Left forelimb (tissue), 1 donor: ENCODE measurements around the gene SNU13.
"Not testable (repeated sequence)": the region's sequence is repeated elsewhere in the genome, so short reads cannot be mapped to it uniquely, and the experiment has no call there.

Experiments
- DNase-seq: peaks from one replicate; pipeline ENCODE4 v3.0.0-alpha.2; 2018; ENCODE audit warnings: low spot score

The SNU13 gene

DNA sequence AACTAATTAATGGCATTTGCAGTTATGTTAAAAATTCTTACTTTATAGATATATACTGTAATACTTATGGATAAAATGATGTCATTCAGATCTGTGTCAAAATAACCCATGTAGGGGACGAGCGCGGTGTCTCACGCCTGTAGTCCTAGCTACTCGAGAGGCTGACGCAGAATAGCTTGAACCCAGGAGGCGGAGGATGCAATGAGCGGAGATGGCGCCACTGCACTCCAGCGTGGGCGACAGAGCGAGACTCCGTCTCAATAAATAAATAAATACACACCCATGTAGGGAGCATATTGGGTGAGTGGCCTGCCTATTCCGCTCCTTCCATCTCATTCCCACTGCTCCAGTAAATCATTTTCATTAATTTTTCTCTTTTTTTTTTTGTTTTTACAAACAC is 7.1 kb downstream of the SNU13 start:
- DNase-seq = no peak

DNA sequence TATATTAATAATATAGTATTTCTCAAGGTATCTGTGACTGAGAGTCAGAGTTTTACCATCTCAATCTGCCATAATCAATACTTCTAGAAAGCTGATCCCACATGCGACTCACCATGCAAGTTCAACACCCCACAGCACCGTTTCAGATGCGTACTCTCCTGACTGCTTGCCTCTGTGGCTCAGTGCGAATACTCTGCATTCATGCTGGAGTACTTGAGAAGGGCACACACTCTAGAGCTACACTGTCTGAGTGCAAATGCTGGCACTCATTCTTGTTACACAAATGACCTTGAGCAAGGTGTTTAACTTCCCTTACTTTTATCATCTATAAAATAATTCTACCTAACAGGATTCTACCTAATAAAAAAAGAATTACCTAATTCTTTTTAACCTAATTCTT is 12.5 kb downstream of the SNU13 start:
- DNase-seq = no peak

GRCh38 chr22:41674846-41675340 is 13.8 kb downstream of the SNU13 start:
- DNase-seq = no peak

DNA sequence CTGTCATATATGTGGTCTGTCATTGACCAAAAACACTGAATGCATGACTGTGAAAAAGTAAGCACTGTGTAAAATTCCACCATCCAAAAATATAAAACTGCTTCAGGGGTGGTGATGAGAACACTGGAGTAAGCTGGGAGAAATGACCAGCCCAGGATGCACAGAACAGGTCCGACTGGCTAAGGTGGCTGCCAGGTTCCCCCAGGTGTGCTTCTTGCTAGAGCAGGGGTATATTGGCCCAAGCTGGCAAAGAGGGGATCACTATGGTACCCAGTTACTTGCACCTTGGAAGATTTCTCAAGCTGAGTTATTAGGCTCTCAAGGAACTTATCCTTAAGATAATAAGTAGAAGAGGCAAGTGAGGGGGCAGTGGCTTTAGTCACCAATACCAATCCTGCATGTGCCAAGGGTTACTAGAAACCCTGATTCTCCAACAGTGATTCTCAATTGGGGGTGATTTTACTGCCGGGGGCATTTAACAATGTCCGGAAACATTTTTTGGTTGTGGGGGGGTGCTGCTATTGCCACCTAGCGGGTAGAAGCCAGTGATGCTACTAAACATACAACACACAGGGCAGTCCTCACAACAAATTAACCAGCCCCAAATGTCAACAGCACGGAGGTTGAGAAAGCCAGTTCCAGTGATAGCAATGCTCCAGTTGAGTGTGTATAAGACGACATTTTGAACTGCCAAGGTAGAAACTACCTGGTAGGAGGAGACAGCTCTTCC is 15.7 kb downstream of the SNU13 start:
- DNase-seq = no peak

DNA sequence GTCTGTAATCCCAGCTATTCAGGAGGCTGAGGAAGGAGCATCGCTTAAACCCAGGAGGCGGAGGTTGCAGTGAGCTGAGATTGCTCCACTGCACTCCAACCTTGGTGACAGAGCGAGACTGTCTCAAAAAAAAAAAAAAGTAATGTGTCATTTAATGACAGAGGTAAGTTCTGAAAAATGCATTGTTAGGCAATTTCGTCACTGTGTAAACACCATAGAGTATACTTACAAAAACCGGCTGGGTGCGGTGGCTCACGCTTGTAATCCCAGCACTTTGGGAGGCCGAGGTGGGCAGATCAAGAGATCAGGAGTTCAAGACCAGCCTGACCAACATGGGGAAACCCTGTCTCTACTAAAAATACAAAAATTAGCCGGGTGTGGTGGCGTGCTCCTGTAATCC is 16.6 kb downstream of the SNU13 start:
- DNase-seq = not testable (repeated sequence)

- DNase-seq = no peak
Measured at GRCh38 chr22:41668971-41669911, 19.4 kb downstream of the SNU13 start.

GRCh38 chr22:41664951-41665350 is 23.7 kb downstream of the SNU13 start:
- no peak for DNase-seq

- DNase-seq = no peak
Measured at GRCh38 chr22:41664490-41664889, 24.2 kb downstream of the SNU13 start.

DNA sequence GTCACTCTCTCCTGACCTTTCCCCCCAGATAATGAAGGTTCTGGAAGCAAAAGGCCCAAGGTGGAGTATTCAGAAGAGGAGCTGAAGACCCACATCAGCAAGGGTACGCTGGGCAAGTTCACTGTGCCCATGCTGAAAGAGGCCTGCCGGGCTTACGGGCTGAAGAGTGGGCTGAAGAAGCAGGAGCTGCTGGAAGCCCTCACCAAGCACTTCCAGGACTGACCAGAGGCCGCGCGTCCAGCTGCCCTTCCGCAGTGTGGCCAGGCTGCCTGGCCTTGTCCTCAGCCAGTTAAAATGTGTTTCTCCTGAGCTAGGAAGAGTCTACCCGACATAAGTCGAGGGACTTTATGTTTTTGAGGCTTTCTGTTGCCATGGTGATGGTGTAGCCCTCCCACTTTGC is 25.1 kb downstream of the SNU13 start:
- not testable (repeated sequence) for DNase-seq

DNA sequence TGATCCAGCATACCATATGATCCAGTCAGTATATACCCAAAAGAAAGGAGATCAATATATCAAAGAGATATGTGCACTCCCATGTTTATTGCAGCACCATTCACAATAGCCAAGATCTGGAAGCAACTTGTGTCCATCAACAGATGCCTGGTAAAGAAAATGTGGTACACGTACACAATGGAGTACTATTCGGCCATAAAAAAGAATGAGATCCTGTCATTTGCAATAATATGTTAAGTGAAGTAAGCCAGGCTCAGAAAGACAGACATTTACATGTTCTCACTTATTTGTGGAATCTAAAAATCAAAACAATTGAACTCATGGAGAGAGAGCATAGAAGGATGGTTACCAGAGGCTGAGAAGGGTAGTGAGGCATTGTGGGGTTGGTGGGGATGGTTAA is 27.0 kb downstream of the SNU13 start:
- DNase-seq = no peak

GRCh38 chr22:41661088-41661487 is 27.6 kb downstream of the SNU13 start:
- no peak for DNase-seq

DNA sequence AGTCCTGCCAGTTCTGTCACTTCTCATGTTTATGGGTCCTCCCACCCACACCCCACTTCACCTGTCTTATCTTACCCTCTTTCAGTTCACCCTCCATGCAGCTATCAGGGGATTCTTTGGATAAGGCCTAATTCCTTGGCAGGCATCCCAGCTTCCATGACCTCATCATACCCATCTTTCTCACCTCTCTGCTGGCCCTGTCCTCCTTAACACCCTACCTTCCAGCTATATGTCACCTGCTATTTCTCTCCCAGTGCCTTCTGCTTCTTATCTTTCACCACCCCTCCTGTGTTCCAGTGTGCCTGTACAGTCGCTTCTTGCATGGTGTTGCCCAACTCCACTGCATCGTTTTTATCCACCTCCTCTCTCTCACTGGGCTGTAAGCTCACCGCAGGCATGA is 28.3 kb downstream of the SNU13 start:
- DNase-seq = no peak

DNA sequence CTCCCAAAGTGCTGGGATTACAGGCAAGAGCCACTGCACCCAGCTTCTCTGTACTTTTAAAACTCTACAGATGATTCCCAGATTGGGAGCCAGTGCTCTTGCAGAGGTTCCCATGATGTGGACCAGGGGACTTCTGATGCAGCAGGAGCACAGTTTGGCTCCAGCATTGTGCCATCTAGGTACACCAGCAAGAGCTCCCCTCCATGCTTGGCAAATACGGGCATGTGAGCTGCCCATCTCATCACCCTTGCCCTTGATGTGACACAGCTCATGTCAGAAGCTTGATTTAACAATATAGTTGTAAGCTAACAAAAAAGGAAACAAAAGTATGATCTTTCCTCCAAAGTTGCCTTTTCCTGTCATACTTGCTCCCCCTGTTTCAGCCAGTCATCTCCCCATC is 28.7 kb downstream of the SNU13 start:
- no peak for DNase-seq

DNA sequence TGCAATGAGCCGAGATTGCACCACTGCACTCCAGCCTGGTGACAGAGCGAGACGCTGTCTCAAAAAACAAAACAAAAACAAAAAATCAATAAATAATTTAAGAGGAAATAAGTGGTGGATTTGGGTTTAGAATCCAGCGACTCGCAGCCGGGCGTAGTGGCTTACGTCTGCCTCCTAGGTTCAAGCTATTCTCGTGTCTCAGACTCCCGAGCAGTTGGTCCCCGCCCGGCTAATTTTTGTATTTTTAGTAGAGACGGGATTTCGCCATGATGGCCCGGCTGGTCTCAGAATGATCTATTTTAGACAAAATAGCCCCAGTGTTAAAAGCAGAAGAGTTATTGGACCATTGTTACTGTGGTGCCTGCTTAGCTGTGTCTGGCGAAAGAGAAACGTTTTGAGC is 29.8 kb downstream of the SNU13 start:
- no peak for DNase-seq

DNA sequence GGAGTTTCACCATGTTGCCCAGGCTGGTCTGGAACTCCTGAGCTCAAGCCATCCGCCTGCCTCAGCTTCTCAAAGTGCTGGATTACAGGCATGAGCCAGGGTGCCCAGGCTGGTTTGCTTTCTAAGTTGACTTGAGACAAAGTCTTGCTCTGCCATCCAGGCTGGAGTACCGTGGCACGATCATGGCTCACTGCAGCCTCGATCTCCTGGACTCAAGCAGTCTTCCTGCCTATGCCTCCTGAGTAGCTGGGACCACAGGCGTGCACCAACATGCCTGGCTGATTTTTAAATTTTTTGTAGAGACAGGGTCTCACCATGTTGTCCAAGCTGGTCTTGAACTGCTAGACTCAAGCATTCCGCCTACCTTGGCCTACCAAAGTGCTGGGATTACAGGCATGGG is 31.0 kb downstream of the SNU13 start:
- DNase-seq = no peak

DNA sequence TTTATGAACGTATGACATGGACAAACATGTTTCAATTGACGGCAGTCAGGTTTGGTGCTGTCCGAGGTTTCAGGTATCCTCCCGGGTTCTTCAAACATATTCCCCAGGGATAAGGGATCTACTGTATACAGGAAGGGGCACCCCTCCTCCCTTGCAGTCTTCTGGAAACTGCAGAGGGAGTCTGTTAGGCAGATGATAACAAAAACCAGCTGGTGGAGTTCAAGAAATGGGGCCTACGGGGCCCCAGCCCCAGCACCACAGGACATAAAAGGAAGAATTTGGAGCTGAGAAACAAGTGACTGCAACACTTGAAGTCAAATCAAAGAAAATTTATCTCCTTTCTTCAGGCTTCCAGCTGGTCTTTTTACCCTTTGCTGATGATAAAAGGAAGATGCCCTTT is 32.1 kb downstream of the SNU13 start:
- DNase-seq = no peak

GRCh38 chr22:41654322-41654721 is 34.3 kb downstream of the SNU13 start:
- DNase-seq = no peak

DNA sequence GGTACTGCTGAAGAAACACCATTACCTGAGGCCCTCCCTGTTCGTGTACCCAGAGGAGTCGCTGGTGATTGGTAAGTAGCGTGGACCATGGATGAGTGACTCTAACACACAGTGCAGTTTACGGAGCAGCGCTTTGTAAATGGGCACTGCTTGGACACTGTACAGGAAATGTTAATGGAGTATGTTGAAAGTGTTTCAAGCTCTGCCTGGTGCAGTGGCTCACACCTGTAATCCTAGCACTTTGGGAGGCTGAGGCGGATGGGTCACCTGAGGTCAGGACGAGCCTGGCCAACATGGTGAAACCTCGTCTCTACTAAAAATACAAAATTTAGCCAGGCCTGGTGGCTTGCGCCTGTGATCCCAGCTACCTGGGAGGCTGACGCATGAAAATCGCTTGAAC is 37.8 kb downstream of the SNU13 start:
- no peak for DNase-seq

DNA sequence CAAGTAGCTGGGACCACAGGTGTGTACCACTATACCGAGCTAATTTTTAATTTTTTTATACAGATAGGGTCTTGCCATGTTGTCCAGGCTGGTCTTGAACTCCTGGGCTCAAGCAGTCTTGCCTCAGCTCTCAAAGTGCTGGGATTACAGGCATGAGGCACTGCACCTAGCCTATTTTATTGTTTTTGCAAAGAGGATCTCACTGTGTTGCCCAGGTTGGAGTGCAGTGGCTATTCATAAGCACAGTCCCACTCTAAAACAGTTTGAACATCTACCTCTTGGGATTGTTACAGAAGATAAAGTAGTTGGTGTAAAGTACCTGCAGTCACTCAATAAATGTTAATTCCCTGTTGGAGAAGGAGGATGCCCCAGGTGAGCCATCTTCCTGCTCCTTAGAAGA is 38.4 kb downstream of the SNU13 start:
- no peak for DNase-seq

GRCh38 chr22:41648432-41648831 is 40.2 kb downstream of the SNU13 start:
- DNase-seq = no peak

DNA sequence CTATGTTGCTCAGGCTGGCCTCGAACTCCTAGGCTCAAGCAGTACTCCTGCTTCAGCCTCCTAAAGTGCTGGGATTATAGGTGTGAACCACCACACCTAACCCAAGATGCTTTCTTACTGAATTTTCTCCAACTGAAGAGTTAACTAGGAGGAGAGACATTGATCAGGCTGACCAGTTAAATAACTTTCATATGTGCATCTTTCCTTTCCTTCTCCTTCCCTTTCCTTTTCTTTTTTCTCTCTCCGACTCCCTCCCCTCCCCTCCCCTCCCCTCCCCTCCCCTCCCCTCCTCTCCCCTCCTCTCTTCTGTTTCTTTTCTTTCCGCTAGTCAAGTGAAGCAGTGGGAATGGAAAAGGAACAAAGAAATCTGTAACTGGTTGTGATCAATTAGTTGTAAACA is 40.9 kb downstream of the SNU13 start:
- no peak for DNase-seq

DNA sequence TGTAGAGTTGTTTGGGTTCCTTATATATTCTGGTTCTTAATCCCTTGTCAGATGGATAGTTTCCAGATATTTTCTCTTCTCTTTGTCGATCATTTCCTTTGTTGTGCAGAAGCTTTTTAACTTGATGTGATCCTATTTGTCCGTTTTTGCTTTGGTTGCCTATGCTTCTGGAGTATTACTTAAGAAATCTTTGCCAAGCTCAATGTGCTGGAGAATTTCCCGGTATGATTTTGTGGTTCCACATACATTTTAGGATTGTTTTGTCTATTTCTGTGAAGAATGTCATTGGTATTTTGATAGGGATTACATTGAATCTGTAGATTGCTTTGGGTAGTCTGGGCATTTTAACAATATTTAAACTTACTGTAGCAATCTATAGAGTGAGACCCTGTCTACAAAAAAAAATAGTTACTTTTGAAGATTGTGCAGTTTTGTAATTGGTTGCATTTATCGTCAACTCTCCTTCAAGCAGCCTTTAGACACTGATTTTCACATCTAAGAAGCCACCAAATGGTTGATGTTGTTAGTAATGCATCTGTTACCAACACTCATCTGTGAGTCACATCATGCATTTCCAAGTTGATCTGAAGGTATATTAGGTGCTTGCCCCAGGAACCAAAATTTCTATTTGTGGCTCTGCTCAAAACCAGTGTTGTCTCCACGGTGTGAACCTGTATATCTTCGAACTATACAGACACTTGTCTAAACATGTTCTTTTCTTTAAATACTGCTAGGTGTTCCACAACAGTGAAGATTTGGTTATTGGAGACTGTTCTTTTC is 46.1 kb downstream of the SNU13 start:
- DNase-seq = no peak
